HG03159 (cell line): ENCODE data around the gene ATXN7L1.
"Not testable (repeated sequence)": the region's sequence is repeated elsewhere in the genome, so short reads cannot be mapped to it uniquely, and the experiment has no call there.

Experiments used
- ATAC-seq: cut with Tn5 transposase; IDR thresholded peaks from one replicate; pipeline ENCODE4 v1.9.1; 2021; ENCODE audit warnings: mild to moderate bottlenecking, moderate library complexity; ENCODE audit not compliant: unreplicated experiment

The ATXN7L1 gene

GRCh38 chr7:105803429-105803736 is 73.0 kb downstream of the ATXN7L1 start:
- ATAC-seq = no peak

- no peak for ATAC-seq
These were observed 73.6 kb downstream of the ATXN7L1 start for GRCh38 chr7:105802604-105803428.

- ATAC-seq = no peak
These were observed 75.4 kb downstream of the ATXN7L1 start for GRCh38 chr7:105800849-105801534.

- ATAC-seq = no peak
These were observed 76.0 kb downstream of the ATXN7L1 start for GRCh38 chr7:105800442-105800841.

GRCh38 chr7:105799677-105800076 is 76.7 kb downstream of the ATXN7L1 start:
- ATAC-seq = no peak

- ATAC-seq = no peak
These were observed 77.4 kb downstream of the ATXN7L1 start for GRCh38 chr7:105799006-105799405.

GRCh38 chr7:105797652-105798051 is 78.7 kb downstream of the ATXN7L1 start:
- no peak for ATAC-seq

GRCh38 chr7:105796365-105796764 is 80.0 kb downstream of the ATXN7L1 start:
- no peak for ATAC-seq

GRCh38 chr7:105794741-105795729 is 81.4 kb downstream of the ATXN7L1 start:
- no peak for ATAC-seq

GRCh38 chr7:105792488-105793370 is 83.7 kb downstream of the ATXN7L1 start:
- ATAC-seq = no peak

GRCh38 chr7:105791926-105792325 is 84.5 kb downstream of the ATXN7L1 start:
- no peak for ATAC-seq

GRCh38 chr7:105790996-105791395 is 85.4 kb downstream of the ATXN7L1 start:
- ATAC-seq = no peak

- not testable (repeated sequence) for ATAC-seq
These were observed 85.9 kb downstream of the ATXN7L1 start for GRCh38 chr7:105790452-105790851.

- no peak for ATAC-seq
These were observed 87.5 kb downstream of the ATXN7L1 start for GRCh38 chr7:105788816-105789349.

- ATAC-seq = no peak
These were observed 88.0 kb downstream of the ATXN7L1 start for GRCh38 chr7:105788356-105788755.

GRCh38 chr7:105787793-105788192 is 88.6 kb downstream of the ATXN7L1 start:
- ATAC-seq = no peak

- ATAC-seq = no peak
These were observed 89.6 kb downstream of the ATXN7L1 start for GRCh38 chr7:105786520-105787470.

GRCh38 chr7:105782391-105783042 is 93.9 kb downstream of the ATXN7L1 start:
- ATAC-seq = no peak
